ENCODE data around the gene WRNIP1.
"Not testable (repeated sequence)": the region's sequence is repeated elsewhere in the genome, so short reads cannot be mapped to it uniquely, and the experiment has no call there.

WRNIP1 gene

DNA sequence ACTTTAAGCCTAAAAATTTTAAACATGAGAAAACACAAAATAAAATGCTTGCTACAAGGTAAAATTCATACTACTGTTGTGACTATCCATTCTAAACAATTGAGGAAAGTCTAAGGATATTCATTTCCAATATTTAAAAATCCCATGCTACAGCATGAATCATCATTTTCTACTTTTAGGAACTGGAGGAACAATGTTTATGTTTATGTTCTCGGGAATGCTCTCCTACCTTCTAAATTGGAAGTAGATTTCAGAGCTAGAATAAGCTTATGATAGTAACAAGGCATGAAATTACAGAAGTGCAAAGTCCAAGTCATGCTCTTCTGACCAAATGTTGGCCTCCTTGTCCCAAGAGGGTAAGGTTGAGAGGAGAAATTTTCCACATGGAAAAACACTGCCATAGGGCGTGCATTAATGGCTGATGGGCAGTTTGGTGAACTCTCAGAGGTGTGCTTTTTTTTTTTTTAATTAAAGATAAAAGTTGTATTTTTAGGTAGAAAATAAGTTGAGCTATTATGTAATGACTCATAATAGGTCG, 8.4 kb upstream of the WRNIP1 start:
- Histone ChIP-seq H3K9me3 (no peaks in the 10 kb centered on the region), H3K27me3 (no peaks in the 10 kb centered on the region), H3K4me1 (ENCODE audit: control insufficient read depth in 1 of 2, insufficient read depth in 1 of 2, low read depth in 1 of 2, low read length in 1 of 2) (no peaks in the 10 kb centered on the region), H3K4me3 (ENCODE audit: low read depth in 1 of 2, low read length in 1 of 2) (no peak overlapping the region), H3K27ac (no peak overlapping the region), H3K36me3 (no peaks in the 10 kb centered on the region)
- TF ChIP-seq, protein P1, sequence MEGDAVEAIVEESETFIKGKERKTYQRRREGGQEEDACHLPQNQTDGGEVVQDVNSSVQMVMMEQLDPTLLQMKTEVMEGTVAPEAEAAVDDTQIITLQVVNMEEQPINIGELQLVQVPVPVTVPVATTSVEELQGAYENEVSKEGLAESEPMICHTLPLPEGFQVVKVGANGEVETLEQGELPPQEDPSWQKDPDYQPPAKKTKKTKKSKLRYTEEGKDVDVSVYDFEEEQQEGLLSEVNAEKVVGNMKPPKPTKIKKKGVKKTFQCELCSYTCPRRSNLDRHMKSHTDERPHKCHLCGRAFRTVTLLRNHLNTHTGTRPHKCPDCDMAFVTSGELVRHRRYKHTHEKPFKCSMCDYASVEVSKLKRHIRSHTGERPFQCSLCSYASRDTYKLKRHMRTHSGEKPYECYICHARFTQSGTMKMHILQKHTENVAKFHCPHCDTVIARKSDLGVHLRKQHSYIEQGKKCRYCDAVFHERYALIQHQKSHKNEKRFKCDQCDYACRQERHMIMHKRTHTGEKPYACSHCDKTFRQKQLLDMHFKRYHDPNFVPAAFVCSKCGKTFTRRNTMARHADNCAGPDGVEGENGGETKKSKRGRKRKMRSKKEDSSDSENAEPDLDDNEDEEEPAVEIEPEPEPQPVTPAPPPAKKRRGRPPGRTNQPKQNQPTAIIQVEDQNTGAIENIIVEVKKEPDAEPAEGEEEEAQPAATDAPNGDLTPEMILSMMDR (IDR thresholded peaks at IDR 0.05): no peak

DNA sequence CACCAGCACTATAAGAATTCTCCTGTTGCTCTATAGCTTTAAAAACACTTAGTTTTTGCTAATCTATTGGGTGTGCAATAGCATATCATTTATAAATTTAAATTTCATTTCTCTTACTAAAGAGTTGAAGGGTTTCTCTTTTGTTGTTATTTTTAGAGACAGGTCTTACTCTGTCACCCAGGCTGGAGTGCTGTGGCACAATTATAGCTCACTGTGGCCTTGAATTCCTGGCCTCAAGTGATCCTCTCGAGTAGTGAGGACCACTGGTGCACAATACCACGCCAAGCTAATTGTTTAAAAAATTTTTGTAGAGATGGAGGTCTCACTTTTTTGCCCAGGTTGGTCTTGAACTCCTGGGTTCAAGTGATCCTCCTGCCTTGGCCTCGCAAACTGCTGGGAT, 6.2 kb upstream of the WRNIP1 start:
- Histone ChIP-seq H3K4me1 (ENCODE audit: control insufficient read depth in 1 of 2, insufficient read depth in 1 of 2, low read depth in 1 of 2, low read length in 1 of 2) (peaks cover under 1 to 2% of the 10 kb centered on the region in 2 experiments), H3K9me3 (no peaks in the 10 kb centered on the region), H3K4me3 (ENCODE audit: low read depth in 1 of 2, low read length in 1 of 2) (no peak overlapping the region), H3K27me3 (no peaks in the 10 kb centered on the region), H3K27ac (no peak overlapping the region), H3K36me3 (no peaks in the 10 kb centered on the region)
- TF ChIP-seq, protein P1 (IDR thresholded peaks at IDR 0.05): no peak

DNA sequence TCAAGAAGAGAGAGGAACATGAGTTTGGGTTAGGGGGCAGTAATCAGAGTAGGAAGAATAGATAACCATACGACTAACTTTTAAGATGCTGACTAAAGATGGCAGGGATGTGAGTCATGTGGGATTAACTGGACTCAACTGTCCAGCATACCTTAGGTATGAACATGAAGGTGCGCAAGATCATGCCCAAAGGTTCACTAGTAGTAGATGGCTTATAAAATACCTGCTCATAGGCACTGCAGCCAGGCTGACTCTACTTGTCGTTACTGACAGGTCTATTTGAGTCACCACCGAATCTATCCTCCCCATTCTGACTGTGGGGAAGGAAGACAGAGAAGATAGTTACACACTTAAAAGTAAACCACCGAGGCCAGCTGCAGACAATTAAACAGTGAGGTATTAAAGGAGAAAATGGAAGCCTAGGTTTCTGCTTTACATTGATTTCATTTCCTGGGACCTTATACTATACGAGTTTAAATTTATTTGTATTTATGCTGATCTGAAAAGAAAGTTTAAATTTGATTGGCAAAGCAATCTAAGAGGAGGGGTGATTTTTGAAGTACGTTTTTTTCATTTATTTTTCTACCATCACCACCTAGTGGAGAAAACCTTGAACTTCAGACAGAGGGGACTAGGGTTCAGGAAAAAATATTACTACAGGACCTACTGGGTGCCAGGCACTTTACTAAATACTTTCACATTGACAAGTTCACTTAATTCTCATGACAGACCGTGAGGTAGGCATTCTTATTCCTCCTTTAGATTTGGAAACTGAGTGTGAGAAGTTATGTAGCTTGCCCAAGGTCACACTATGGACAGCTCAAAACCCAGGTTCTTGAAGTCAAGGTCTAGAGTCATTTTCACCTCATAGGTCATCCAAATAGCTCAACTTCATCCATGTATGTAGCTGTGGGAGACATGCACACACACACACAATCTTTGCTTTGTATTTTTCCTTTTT, 4.0 kb upstream of the WRNIP1 start:
- Histone ChIP-seq H3K27ac (no peak overlapping the region), H3K4me3 (ENCODE audit: low read depth in 1 of 2, low read length in 1 of 2) (no peak overlapping the region), H3K36me3 (no peaks in the 10 kb centered on the region)

DNA sequence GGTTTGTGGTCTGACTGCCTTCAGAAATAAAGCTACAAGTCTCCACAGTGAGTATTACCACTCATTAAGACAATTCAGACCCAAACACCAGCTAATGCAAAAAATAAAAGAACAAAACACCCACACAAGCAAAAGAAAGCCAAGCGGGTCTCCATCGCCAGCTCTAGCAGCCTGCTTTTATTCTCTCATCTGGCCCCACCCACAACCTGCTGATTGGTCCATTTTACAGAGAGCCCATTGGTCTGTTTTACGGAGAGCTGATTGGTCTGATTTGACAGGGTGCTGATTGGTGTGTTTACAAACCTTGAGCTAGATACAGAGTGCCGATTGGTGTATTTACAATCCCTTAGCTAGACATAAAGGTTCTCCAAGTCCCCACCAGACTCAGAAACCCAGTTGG, 2.3 kb upstream of the WRNIP1 start:
- H3K27me3 ChIP-seq; H3K9me3 ChIP-seq; H3K27ac ChIP-seq; H3K4me3 ChIP-seq (ENCODE audit: low read depth in 1 of 2, low read length in 1 of 2); H3K36me3 ChIP-seq: not testable (repeated sequence)
- peaks cover 25 to 30% of the 10 kb centered on the region in 2 experiments for H3K4me1 ChIP-seq (ENCODE audit: control insufficient read depth in 1 of 2, insufficient read depth in 1 of 2, low read depth in 1 of 2, low read length in 1 of 2)

More for the DNA sequence above, 4.0 kb upstream of the WRNIP1 start:
- Histone ChIP-seq H3K4me1 (ENCODE audit: control insufficient read depth in 1 of 2, insufficient read depth in 1 of 2, low read depth in 1 of 2, low read length in 1 of 2) (peaks cover 8 to 13% of the 10 kb centered on the region in 2 experiments), H3K9me3 (no peaks in the 10 kb centered on the region), H3K27me3 (no peaks in the 10 kb centered on the region)
- TF ChIP-seq, protein P1 (IDR thresholded peaks at IDR 0.05): peak; percentile 65

DNA sequence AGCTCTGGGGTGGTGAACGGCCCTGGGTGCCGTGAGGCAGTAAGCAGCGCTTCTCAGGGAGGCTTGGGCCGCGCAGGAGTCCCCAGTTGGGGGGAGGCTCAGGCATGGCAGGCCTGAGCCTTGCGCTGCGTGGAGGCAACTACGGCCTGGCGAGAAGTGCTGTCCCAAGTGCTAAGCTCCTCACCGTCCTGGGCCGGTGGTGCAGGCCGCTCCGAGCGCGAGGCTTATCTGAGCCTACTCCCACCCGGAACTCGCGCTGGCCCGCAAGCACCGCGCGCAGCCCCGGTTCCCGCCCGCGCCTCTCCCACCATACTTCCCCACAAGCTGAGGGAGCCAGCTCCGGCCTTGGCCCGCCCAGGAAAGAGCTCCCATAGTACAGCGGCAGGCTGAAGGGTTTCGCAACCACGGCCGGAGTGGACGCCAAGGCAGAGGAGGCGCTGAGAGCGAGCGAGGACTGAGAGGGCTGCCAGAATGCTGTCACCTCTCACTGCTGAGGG, 1.8 kb upstream of the WRNIP1 start:
- Histone ChIP-seq H3K9me3 (no peaks in the 10 kb centered on the region), H3K4me3 (ENCODE audit: low read depth in 1 of 2, low read length in 1 of 2) (no peak overlapping the region), H3K27me3 (no peaks in the 10 kb centered on the region), H3K4me1 (ENCODE audit: control insufficient read depth in 1 of 2, insufficient read depth in 1 of 2, low read depth in 1 of 2, low read length in 1 of 2) (peaks cover 31 to 36% of the 10 kb centered on the region in 2 experiments), H3K36me3 (no peaks in the 10 kb centered on the region), H3K27ac (no peak overlapping the region)
- TF ChIP-seq, protein P1 (IDR thresholded peaks at IDR 0.05): no peak
